ENCODE results near the gene UBIAD1. TPM values are rescaled to one million over a fixed set of nuclear protein-coding genes. Genes with fewer than 3 reads are reported as not detected.
"Not testable (repeated sequence)": the region's sequence is repeated elsewhere in the genome, so short reads cannot be mapped to it uniquely, and the experiment has no call there.

Gene UBIAD1
- polyA plus RNA-seq, 1 experiment, result 10.0 TPM

DNA sequence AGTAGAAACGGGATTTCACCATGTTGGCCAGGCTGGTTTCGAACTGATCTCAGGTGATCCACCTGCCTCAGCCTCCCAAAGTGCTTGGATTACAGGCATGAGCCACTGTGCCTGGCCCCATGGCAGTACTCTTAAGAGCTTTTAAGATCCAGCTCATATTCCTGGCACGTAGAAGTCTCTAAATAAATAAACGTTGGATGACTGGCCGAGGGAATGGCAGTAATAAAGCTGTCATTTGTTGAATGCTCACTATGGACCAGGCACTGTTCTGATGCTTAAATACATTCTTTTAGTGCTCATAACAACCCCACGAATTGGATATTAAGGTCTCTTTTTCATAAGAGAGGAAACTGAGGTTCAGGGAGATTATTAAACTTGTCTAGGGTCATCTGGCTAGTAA is 20.9 kb downstream of the UBIAD1 start:
- CTCF ChIA-PET, result no interaction called here
- Histone ChIP-seq H3K27ac (ENCODE audit: low read depth, low read length) (no peak overlapping the region), H3K4me3 (ENCODE audit: low read depth, low read length) (no peak overlapping the region), H3K9me3 (ENCODE audit: control insufficient read depth, insufficient read depth, low read length) (no peaks in the 10 kb centered on the region), H3K27me3 (ENCODE audit: control insufficient read depth, insufficient read depth, low read length) (no peaks in the 10 kb centered on the region)
- POLR2A ChIA-PET, result no interaction called here
- no peak for DNase-seq (ENCODE audit: low read depth, low spot score)
- no peak for TF ChIP-seq CTCF (IDR thresholded peaks at IDR 0.05; ENCODE audit: low read depth, low read length)

GRCh38 chr1:11294951-11295350 is 22.0 kb downstream of the UBIAD1 start:
- TF ChIP-seq CTCF (IDR thresholded peaks at IDR 0.05; ENCODE audit: low read depth, low read length), result no peak
- ChIA-PET CTCF (no interaction called here), POLR2A (no interaction called here)

GRCh38 chr1:11295905-11296304 is 22.9 kb downstream of the UBIAD1 start:
- no peaks in the 10 kb centered on the region for H3K9me3 ChIP-seq (ENCODE audit: control insufficient read depth, insufficient read depth, low read length)
- H3K4me3 ChIP-seq (ENCODE audit: low read depth, low read length), result no peak overlapping the region
- peaks cover 2% of the 10 kb centered on the region for H3K27me3 ChIP-seq (ENCODE audit: control insufficient read depth, insufficient read depth, low read length)
- POLR2A ChIA-PET, result no interaction called here
- H3K27ac ChIP-seq (ENCODE audit: low read depth, low read length), result no peak overlapping the region
- no peak for TF ChIP-seq CTCF (IDR thresholded peaks at IDR 0.05; ENCODE audit: low read depth, low read length)
- CTCF ChIA-PET, result interaction anchor here (1.4 kb wide), 1 partner anchor 9 kb away, joined by 3 read pairs; no protein-coding TSS in a partner anchor
- DNase-seq (ENCODE audit: low read depth, low spot score), result no peak

More at GRCh38 chr1:11294951-11295350, 22.0 kb downstream of the UBIAD1 start:
- Histone ChIP-seq H3K27ac (ENCODE audit: low read depth, low read length) (no peak overlapping the region), H3K27me3 (ENCODE audit: control insufficient read depth, insufficient read depth, low read length) (peaks cover 2% of the 10 kb centered on the region), H3K9me3 (ENCODE audit: control insufficient read depth, insufficient read depth, low read length) (no peaks in the 10 kb centered on the region), H3K4me3 (ENCODE audit: low read depth, low read length) (no peak overlapping the region)
- no peak for DNase-seq (ENCODE audit: low read depth, low spot score)

DNA sequence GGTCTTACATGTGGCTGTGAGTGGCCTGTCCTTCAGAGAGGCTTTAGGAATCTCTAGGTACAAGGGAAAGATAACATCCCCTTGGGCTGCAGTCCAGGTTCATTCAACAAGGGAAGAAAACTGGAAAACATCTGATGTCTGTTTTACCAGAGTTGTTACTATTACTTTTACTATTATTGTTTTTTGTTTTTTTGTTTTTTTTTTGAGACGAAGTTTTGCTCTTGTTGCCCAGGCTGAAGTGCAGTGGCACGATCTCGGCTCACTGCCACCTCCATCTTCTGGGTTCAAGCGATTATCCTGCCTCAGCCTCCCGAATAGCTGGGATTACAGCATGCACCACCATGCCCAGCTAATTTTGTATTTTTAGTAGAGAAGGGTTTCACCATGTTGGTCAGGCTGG is 24.8 kb downstream of the UBIAD1 start:
- POLR2A ChIA-PET; CTCF ChIA-PET; H3K4me3 ChIP-seq (ENCODE audit: low read depth, low read length): not testable (repeated sequence)

GRCh38 chr1:11298390-11299224 is 25.6 kb downstream of the UBIAD1 start:
- TF ChIP-seq CTCF (IDR thresholded peaks at IDR 0.05; ENCODE audit: low read depth, low read length), result no peak
- no peak for DNase-seq (ENCODE audit: low read depth, low spot score)
- ChIA-PET CTCF (no interaction called here), POLR2A (no interaction called here)
- H3K9me3 ChIP-seq (ENCODE audit: control insufficient read depth, insufficient read depth, low read length), result no peaks in the 10 kb centered on the region
- H3K27ac ChIP-seq (ENCODE audit: low read depth, low read length), result no peak overlapping the region
- H3K27me3 ChIP-seq (ENCODE audit: control insufficient read depth, insufficient read depth, low read length), result peaks cover 2% of the 10 kb centered on the region
- H3K4me3 ChIP-seq (ENCODE audit: low read depth, low read length), result no peak overlapping the region

More for the DNA sequence above, 24.8 kb downstream of the UBIAD1 start:
- H3K9me3 ChIP-seq (ENCODE audit: control insufficient read depth, insufficient read depth, low read length); H3K27me3 ChIP-seq (ENCODE audit: control insufficient read depth, insufficient read depth, low read length); H3K27ac ChIP-seq (ENCODE audit: low read depth, low read length); DNase-seq (ENCODE audit: low read depth, low spot score): not testable (repeated sequence)

Measured in AG04450 (cell line).